Measurements from ENCODE around the gene TSKU. TPM values are rescaled to one million over a fixed set of nuclear protein-coding genes. Genes with fewer than 3 reads are reported as not detected.

TSKU gene
- total RNA-seq, 1 donor = 23.5 TPM

DNA sequence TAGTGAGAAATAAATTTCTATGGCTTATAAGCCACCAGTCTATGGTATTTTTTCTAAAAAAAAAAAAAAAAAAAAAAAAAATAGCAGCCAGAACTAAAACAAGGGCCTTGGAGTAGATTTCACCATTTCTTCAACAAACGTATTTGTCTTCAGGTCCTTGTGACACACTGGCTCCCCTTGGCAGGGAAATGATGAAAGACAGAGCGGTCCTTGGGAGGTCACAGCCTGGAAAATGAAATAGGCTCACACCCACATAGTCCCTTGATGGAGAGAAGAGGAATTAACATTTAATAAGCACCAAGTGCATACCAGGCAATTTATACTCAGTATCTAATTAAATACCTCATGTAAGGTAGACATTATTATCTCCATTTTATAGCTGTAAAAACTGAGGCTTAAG lies 51.9 kb downstream of the TSKU start:
- no peaks in the 10 kb centered on the region for H4K20me1 ChIP-seq (ENCODE audit: insufficient read depth, low read length)
- no peaks in the 10 kb centered on the region for H3K79me2 ChIP-seq (ENCODE audit: insufficient read depth, low read length)
- TF ChIP-seq, protein P1, sequence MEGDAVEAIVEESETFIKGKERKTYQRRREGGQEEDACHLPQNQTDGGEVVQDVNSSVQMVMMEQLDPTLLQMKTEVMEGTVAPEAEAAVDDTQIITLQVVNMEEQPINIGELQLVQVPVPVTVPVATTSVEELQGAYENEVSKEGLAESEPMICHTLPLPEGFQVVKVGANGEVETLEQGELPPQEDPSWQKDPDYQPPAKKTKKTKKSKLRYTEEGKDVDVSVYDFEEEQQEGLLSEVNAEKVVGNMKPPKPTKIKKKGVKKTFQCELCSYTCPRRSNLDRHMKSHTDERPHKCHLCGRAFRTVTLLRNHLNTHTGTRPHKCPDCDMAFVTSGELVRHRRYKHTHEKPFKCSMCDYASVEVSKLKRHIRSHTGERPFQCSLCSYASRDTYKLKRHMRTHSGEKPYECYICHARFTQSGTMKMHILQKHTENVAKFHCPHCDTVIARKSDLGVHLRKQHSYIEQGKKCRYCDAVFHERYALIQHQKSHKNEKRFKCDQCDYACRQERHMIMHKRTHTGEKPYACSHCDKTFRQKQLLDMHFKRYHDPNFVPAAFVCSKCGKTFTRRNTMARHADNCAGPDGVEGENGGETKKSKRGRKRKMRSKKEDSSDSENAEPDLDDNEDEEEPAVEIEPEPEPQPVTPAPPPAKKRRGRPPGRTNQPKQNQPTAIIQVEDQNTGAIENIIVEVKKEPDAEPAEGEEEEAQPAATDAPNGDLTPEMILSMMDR (IDR thresholded peaks at IDR 0.05; ENCODE audit: extremely low read depth, low read depth, low read length) = no peak
- H3K27ac ChIP-seq (ENCODE audit: low read depth, low read length) = no peak overlapping the region
- DNase-seq (ENCODE audit: insufficient read length, low spot score, missing footprints) = no peak
- H3K27me3 ChIP-seq (ENCODE audit: insufficient read depth, low read length) = peaks cover 33% of the 10 kb centered on the region
- no peaks in the 10 kb centered on the region for H3K36me3 ChIP-seq (ENCODE audit: insufficient read depth, low read length)
- H2AFZ ChIP-seq (ENCODE audit: low read length) = no peak overlapping the region
- peaks cover 8% of the 10 kb centered on the region for H3K4me1 ChIP-seq (ENCODE audit: insufficient read depth, low read length)
- no peaks in the 10 kb centered on the region for H3K9me3 ChIP-seq (ENCODE audit: low read depth, low read length)
- no peak overlapping the region for H3K4me3 ChIP-seq (ENCODE audit: insufficient read depth, low read length)
- no peak overlapping the region for H3K4me2 ChIP-seq (ENCODE audit: insufficient read depth, low read length)

DNA sequence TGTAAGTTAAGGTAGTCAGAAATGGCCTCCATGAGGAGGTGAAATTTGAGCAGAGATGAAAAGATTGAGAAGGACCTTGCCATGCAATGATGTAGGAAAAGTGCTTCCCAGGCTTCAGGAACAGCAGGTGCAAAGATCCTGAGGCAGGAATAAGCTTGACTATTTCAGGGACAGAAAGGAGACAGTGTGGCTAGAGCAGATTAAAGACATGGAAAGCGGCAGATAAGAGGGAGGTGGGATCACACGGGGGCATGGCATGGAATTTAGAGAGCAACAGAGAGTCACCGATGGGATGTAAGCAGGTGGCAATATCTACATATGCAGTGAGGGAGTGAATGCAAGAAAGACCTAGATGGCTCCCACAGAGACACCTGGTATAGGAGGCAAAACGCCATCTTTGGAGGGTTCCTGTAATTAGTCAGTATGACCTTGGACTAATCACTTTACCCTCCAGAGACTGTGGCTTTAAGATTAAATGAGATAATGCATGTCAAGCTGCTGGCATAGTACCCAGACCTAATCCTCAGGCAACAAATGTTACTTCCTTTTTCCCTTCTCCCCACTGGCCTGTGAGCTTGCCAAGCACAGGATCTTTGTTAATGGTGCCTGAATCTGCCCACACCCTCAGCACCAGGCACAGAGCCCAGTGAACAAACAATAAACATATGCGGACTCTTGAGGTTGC lies 52.9 kb downstream of the TSKU start:
- Histone ChIP-seq H3K27me3 (ENCODE audit: insufficient read depth, low read length) (peaks cover 33% of the 10 kb centered on the region), H3K27ac (ENCODE audit: low read depth, low read length) (no peak overlapping the region), H2AFZ (ENCODE audit: low read length) (no peak overlapping the region), H3K79me2 (ENCODE audit: insufficient read depth, low read length) (no peaks in the 10 kb centered on the region), H3K4me1 (ENCODE audit: insufficient read depth, low read length) (no peaks in the 10 kb centered on the region), H3K9me3 (ENCODE audit: low read depth, low read length) (no peaks in the 10 kb centered on the region), H3K36me3 (ENCODE audit: insufficient read depth, low read length) (no peaks in the 10 kb centered on the region), H4K20me1 (ENCODE audit: insufficient read depth, low read length) (no peaks in the 10 kb centered on the region), H3K4me3 (ENCODE audit: insufficient read depth, low read length) (no peak overlapping the region), H3K4me2 (ENCODE audit: insufficient read depth, low read length) (no peak overlapping the region)
- DNase-seq (ENCODE audit: insufficient read length, low spot score, missing footprints) = no peak
- TF ChIP-seq, protein P1 (IDR thresholded peaks at IDR 0.05; ENCODE audit: extremely low read depth, low read depth, low read length) = no peak

DNA sequence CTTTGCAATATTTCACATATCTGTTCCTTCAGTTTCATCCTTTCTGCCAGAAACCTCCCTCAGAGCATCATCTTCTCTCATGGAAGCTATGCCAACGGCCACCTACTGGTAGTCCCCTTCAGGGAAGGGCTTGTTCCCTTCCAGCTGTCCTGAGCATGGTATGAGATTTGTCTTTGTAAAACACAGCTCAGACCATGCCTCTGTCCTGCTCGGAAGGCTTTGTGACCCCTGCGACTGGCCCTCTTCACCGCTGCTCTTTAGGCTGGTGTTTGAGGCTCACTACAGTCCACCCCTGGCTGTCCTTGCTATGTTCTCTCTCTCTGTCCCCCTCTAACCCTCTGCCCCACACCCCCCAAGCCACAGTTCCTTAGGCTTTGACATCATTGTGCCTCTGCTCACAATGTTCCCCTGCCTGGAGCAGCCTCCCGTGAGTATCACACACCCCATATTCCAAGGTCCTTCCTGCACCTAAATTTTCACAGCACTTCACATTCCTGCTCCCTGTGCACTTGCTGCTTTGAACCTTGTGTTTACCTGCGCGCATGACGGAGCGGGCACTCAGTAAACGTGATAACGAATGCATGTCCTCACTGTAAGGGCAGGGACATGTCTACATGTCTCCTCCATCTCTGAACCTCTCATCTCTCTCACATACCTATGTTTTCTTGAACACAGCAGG lies 53.6 kb downstream of the TSKU start:
- DNase-seq (ENCODE audit: insufficient read length, low spot score, missing footprints) = no peak

More for the DNA sequence above, 53.6 kb downstream of the TSKU start:
- Histone ChIP-seq H3K27me3 (ENCODE audit: insufficient read depth, low read length) (peaks cover 33% of the 10 kb centered on the region), H4K20me1 (ENCODE audit: insufficient read depth, low read length) (no peaks in the 10 kb centered on the region), H3K4me3 (ENCODE audit: insufficient read depth, low read length) (no peak overlapping the region), H3K79me2 (ENCODE audit: insufficient read depth, low read length) (no peaks in the 10 kb centered on the region), H3K9me3 (ENCODE audit: low read depth, low read length) (no peaks in the 10 kb centered on the region), H3K4me1 (ENCODE audit: insufficient read depth, low read length) (no peaks in the 10 kb centered on the region), H3K36me3 (ENCODE audit: insufficient read depth, low read length) (no peaks in the 10 kb centered on the region), H2AFZ (ENCODE audit: low read length) (no peak overlapping the region), H3K27ac (ENCODE audit: low read depth, low read length) (no peak overlapping the region), H3K4me2 (ENCODE audit: insufficient read depth, low read length) (no peak overlapping the region)
- TF ChIP-seq, protein P1 (IDR thresholded peaks at IDR 0.05; ENCODE audit: extremely low read depth, low read depth, low read length) = peak; percentile 15
